Vagina (tissue), 2 donors: ENCODE data around the gene EIF2B2.

Experiments used
- CTCF ChIP-seq, 3 experiments: fragments of 450-650 bp in 2 of 3; fragments of 200-600 bp in 1 of 3; sonication (generic) in 1 of 3; IDR thresholded peaks; one replicate each; pipeline ENCODE4 v1.5.1; 2017 to 2019; ENCODE audit warnings: antibody characterized with exemption in 3 of 3, mild to moderate bottlenecking in 2 of 3, moderate library complexity in 2 of 3
- POLR2A ChIP-seq, 2 donors: fragments of 450-650 bp; IDR thresholded peaks; one replicate each; pipeline ENCODE4 v1.6.1; 2017; ENCODE audit warnings: antibody characterized with exemption in 2 of 2, mild to moderate bottlenecking in 2 of 2, moderate library complexity in 2 of 2
- POLR2AphosphoS5 ChIP-seq, 2 donors: sonication (generic); formaldehyde crosslinking; IDR thresholded peaks; one replicate each; pipeline ENCODE4 v1.9.0; 2017; ENCODE audit warnings: antibody characterized with exemption in 2 of 2, mild to moderate bottlenecking in 2 of 2, low read depth in 1 of 2; ENCODE audit not compliant: insufficient read depth in 1 of 2

GRCh38 chr14:74955229-74956026 is 47.3 kb upstream of the EIF2B2 start, which contains the start of gene PGF:
- TF ChIP-seq POLR2AphosphoS5 (IDR thresholded peaks at IDR 0.05; ENCODE audit: insufficient read depth in 1 of 2, low read depth in 1 of 2) (peak in 1 of 2 donors; percentile 73), CTCF (IDR thresholded peaks at IDR 0.05) (no peak), POLR2A (IDR thresholded peaks at IDR 0.05) (peak in 1 of 2 donors; percentile 63)
